ENCODE results near the gene XPR1. TPM values are rescaled to one million over a fixed set of nuclear protein-coding genes. Genes with fewer than 3 reads are reported as not detected.

XPR1 gene
- total and polyA plus RNA-seq, 9 donors, result 5.7 to 34.1 (median 17.3) TPM

- no peaks in the 10 kb centered on the region for H3K36me3 ChIP-seq
- no peaks in the 10 kb centered on the region for H3K9me3 ChIP-seq
- TF ChIP-seq CTCF (IDR thresholded peaks at IDR 0.05) (no peak), POLR2A (IDR thresholded peaks at IDR 0.05) (no peak), EP300 (IDR thresholded peaks at IDR 0.05) (no peak)
- no peak overlapping the region for H3K4me3 ChIP-seq
- no peak overlapping the region for H3K27ac ChIP-seq
- no peaks in the 10 kb centered on the region for H3K4me1 ChIP-seq (ENCODE audit: insufficient read depth)
- H3K27me3 ChIP-seq, result no peaks in the 10 kb centered on the region
- peak in 1 of 5 donors; percentile 21 for DNase-seq
- intact Hi-C loops (cut with DNase I), result no loop called here
- WGBS, 3 donors, result 88 to 90% (median 90%) methylated on average over 12 to 17 of the region's 17 CpGs
Observed at GRCh38 chr1:180916012-180916770, 284.4 kb downstream of the XPR1 start.

- intact Hi-C loops (cut with DNase I), result no loop called here
- Histone ChIP-seq H3K4me1 (ENCODE audit: insufficient read depth) (no peaks in the 10 kb centered on the region), H3K27ac (no peak overlapping the region), H3K9me3 (no peaks in the 10 kb centered on the region), H3K36me3 (no peaks in the 10 kb centered on the region), H3K27me3 (no peaks in the 10 kb centered on the region), H3K4me3 (no peak overlapping the region)
- DNase-seq, result no peak
- 83 to 90% (median 85%) methylated on average over 10 of the region's 10 CpGs for WGBS, 3 donors
- TF ChIP-seq POLR2A (IDR thresholded peaks at IDR 0.05) (no peak), EP300 (IDR thresholded peaks at IDR 0.05) (no peak), CTCF (IDR thresholded peaks at IDR 0.05) (no peak)
Observed at GRCh38 chr1:180916771-180917170, 284.9 kb downstream of the XPR1 start.

GRCh38 chr1:180917306-180918065 is 285.7 kb downstream of the XPR1 start:
- TF ChIP-seq EP300 (IDR thresholded peaks at IDR 0.05), result no peak
- TF ChIP-seq CTCF (IDR thresholded peaks at IDR 0.05), result no peak
- TF ChIP-seq POLR2A (IDR thresholded peaks at IDR 0.05), result no peak
- H3K36me3 ChIP-seq, result no peaks in the 10 kb centered on the region
- no peaks in the 10 kb centered on the region for H3K9me3 ChIP-seq
- no peak overlapping the region for H3K27ac ChIP-seq
- no peaks in the 10 kb centered on the region for H3K27me3 ChIP-seq
- peak in 1 of 5 donors; percentile 3 for DNase-seq
- 83 to 90% (median 87%) methylated on average over 12 of the region's 12 CpGs for WGBS, 3 donors
- intact Hi-C loops (cut with DNase I), result no loop called here
- no peaks in the 10 kb centered on the region for H3K4me1 ChIP-seq (ENCODE audit: insufficient read depth)
- no peak overlapping the region for H3K4me3 ChIP-seq

GRCh38 chr1:180918519-180918918 is 286.7 kb downstream of the XPR1 start:
- no peak for DNase-seq
- no peaks in the 10 kb centered on the region for H3K4me1 ChIP-seq (ENCODE audit: insufficient read depth)
- no peaks in the 10 kb centered on the region for H3K9me3 ChIP-seq
- no peaks in the 10 kb centered on the region for H3K27me3 ChIP-seq
- H3K4me3 ChIP-seq, result no peak overlapping the region
- intact Hi-C loops (cut with DNase I), result no loop called here
- TF ChIP-seq CTCF (IDR thresholded peaks at IDR 0.05), result no peak
- TF ChIP-seq POLR2A (IDR thresholded peaks at IDR 0.05), result no peak
- TF ChIP-seq EP300 (IDR thresholded peaks at IDR 0.05), result no peak
- WGBS, 3 donors, result 84 to 87% (median 85%) methylated on average over 10 of the region's 10 CpGs
- H3K36me3 ChIP-seq, result no peaks in the 10 kb centered on the region
- no peak overlapping the region for H3K27ac ChIP-seq
